Measurements from ENCODE around the gene CACNA2D3.
A peak's percentile ranks its signal among the peaks of the same experiment; 100 is the strongest.

The CACNA2D3 gene

DNA sequence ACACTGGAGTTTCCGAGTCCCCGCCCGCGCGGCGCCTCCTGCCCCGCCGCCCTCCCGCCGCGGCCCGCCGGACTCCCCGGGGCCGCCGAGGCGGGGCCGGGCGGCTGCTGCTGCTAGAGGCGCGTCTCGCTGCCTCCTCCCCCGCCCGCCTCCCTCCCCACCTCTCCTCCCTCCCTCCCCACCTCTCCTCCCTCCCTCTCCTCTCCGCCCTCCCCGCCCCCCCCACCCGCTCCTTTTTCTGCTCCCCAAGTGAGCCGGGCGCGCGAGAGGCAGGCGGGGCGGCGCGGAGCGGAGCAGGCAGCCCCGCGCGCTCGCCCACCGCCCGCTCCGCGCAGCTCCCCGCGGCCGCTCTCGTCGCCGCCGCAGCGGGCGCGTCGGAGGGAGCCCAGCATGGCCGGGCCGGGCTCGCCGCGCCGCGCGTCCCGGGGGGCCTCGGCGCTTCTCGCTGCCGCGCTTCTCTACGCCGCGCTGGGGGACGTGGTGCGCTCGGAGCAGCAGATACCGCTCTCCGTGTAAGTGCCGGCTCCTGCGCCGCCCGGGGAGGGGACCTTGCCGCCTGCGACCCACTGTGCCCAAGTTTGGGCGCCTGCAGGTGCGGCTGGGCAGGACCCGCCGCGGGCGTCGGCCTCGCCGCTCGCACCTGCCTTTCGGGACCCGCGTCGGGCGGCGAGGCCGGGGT is at the start of gene CACNA2D3:
Gene CACNA2D3, plus strand, starts transcription at position 229 of the 679 bp plus-strand sequence.
- DNase-seq (ENCODE audit: low spot score): peak; percentile 62
- TF ChIP-seq, protein P1, sequence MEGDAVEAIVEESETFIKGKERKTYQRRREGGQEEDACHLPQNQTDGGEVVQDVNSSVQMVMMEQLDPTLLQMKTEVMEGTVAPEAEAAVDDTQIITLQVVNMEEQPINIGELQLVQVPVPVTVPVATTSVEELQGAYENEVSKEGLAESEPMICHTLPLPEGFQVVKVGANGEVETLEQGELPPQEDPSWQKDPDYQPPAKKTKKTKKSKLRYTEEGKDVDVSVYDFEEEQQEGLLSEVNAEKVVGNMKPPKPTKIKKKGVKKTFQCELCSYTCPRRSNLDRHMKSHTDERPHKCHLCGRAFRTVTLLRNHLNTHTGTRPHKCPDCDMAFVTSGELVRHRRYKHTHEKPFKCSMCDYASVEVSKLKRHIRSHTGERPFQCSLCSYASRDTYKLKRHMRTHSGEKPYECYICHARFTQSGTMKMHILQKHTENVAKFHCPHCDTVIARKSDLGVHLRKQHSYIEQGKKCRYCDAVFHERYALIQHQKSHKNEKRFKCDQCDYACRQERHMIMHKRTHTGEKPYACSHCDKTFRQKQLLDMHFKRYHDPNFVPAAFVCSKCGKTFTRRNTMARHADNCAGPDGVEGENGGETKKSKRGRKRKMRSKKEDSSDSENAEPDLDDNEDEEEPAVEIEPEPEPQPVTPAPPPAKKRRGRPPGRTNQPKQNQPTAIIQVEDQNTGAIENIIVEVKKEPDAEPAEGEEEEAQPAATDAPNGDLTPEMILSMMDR (IDR thresholded peaks at IDR 0.05; ENCODE audit: extremely low read depth, missing control alignments): no peak

DNA sequence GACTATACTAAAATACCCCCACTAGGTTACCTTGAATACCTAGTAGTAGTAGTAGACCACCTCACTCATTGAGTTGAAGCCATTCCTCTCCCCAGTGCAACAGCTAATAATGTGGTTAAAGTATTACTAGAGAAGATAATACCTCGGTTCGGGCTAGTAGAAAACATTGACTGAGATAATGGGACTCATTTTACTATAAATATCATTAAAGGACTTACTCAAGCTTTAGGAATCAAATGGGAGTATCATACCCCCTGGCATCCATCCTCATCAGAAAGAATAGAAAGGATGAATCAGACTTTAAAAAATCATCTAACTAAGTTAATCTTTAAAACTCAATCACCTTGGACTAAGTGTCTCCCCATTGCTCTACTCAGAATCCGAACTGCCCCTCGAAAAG is 49.0 kb upstream of the CACNA2D3 start:
- TF ChIP-seq, protein P1 (IDR thresholded peaks at IDR 0.05; ENCODE audit: extremely low read depth, missing control alignments): no peak
- DNase-seq (ENCODE audit: low spot score): no peak

DNA sequence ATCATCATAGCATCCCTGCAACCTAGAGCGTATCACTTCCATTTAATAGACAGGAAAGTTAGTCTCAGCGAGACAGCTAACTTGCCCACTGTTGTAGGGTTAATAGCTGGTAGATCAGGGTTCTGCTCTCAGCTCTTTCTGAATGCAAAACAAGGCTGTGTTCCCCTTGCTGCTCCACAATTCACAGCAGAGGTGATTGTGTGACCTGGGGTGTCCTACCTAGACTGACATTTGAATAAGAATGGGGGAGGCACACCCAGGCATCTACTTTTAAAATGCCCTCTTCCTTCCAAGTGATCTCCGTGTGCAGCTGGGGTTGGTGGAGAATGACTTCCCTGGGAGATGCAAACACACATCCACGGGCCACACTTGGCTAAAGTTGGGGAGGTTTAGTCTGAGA is 43.0 kb upstream of the CACNA2D3 start:
- DNase-seq (ENCODE audit: low spot score): no peak

DNA sequence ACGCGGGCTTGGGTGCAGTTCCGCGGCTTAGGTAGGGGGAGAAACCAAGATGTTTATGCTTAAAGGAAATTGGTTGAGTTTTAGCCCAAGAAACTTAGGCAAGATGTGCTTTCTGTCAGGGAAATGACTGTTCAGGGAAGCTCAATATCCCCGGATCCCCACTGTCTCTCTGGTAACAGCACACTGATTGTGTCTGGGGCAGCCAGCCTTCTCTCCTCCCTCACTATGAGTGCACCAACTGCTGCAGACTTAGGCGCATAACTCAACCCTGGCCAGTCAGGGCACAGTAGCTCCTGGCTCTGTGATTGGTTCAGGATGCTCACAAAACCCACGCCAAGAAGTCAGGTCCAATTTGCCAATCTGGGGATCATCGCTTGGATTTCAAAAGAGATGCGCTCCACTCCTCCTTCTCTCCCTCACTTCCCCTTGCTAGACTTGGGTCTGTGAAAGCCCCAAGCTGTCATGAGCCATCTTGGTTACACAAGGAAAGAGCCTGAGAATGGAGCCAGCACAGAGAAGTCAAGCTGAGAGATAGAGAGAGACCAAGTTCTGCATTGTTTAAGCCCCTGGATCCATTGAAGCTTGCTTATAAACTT is 42.5 kb upstream of the CACNA2D3 start:
- TF ChIP-seq, protein P1 (IDR thresholded peaks at IDR 0.05; ENCODE audit: extremely low read depth, missing control alignments): no peak
- no peak for DNase-seq (ENCODE audit: low spot score)

More for the DNA sequence above, 43.0 kb upstream of the CACNA2D3 start:
- TF ChIP-seq, protein P1 (IDR thresholded peaks at IDR 0.05; ENCODE audit: extremely low read depth, missing control alignments): no peak

DNA sequence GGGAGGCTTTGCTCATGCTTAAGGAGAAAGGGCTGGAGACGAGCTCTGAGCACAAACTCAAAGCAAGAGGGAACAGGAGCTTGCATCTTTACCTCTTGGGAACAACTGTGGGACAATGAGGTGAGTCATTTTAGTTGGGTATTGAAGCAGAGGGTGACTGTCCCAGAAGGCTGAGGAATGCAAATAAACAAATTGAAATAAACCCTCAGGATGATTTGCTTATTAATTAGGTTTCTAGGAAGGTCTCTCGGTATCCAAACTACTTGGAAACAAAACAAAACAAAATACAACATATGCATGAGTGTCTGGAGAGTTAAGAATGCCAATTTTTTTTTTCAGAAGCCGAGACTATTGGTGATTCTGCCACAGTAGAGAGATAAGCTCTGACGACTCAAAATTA is 38.4 kb upstream of the CACNA2D3 start:
- TF ChIP-seq, protein P1 (IDR thresholded peaks at IDR 0.05; ENCODE audit: extremely low read depth, missing control alignments): no peak
- no peak for DNase-seq (ENCODE audit: low spot score)

DNA sequence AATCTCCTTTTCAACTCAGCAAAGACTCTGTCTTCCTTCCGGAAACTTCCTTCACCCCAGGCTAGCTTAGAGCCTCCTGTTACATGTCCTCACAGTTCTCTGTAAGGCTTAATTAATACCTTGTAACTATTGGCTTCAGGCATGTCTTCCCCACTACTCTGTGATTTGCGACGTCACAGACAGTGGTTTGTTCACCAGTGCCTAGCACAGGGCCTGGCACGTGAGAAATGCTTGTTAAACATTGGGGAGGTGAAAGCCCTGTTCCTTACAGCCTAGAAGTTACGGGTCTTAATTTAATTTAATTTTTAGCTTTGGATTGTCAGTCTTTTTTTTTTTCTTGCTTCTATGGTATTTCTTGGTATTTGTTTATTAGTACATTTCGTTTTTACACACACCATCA is 36.4 kb upstream of the CACNA2D3 start:
- TF ChIP-seq, protein P1 (IDR thresholded peaks at IDR 0.05; ENCODE audit: extremely low read depth, missing control alignments): no peak
- DNase-seq (ENCODE audit: low spot score): no peak

DNA sequence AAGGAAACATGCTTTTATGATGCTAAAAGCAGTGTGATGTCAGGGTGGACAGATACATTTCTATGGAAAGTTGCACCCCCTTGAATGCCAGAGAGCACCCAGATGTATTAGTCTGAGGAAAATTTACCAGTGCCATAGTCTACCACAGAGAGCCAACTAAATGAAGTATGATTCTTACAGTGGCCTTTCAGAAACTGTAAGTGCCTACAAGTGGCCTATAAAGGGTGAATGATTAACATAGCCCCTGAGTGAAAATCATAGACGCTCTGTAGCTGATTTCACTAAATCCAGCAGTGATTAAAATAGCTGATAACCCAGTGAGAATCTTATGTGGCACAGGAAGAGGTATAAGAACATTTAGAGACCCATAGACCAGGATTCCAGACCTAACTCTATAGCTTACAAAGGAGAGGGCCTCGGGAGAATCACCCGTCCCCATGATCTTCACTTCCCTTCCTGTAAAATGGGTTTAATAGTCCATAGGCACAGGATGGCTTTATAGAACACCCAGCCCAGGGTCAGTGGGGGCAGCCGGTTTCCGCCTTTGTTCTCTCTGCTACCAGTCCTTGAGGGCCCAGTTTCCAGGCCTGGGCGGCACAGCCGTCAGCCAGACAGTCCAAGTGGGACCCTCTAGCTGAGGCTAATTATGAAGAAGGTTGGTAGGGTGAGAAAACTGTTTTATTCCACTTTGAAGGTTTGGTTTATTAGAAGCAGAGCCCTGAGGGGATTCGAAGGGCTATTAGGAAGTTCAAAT is 35.5 kb upstream of the CACNA2D3 start:
- no peak for DNase-seq (ENCODE audit: low spot score)
- TF ChIP-seq, protein P1 (IDR thresholded peaks at IDR 0.05; ENCODE audit: extremely low read depth, missing control alignments): no peak
